Endothelial cell (in vitro differentiated cells): ENCODE measurements around the gene PPP4R2. TPM values are rescaled to one million over a fixed set of nuclear protein-coding genes. Genes with fewer than 3 reads are reported as not detected.

ENCODE experiments used
- DNase-seq: peaks from one replicate; pipeline ENCODE4 v3.0.0; 2021; ENCODE audit warnings: low spot score
- H3K27ac Mint-ChIP-seq: one replicate; pipeline ENCODE4 v1.8.0; 2021; ENCODE audit warnings: mixed read lengths, inconsistent platforms; ENCODE audit not compliant: unreplicated experiment
- H3K27me3 Mint-ChIP-seq: one replicate; pipeline ENCODE4 v1.8.0; 2021; ENCODE audit warnings: mild to moderate bottlenecking, moderate library complexity, mixed read lengths, inconsistent platforms; ENCODE audit not compliant: unreplicated experiment
- H3K36me3 Mint-ChIP-seq: one replicate; pipeline ENCODE4 v1.8.0; 2021; ENCODE audit warnings: mild to moderate bottlenecking, low read depth, mixed read lengths, inconsistent platforms; ENCODE audit not compliant: unreplicated experiment
- H3K4me1 Mint-ChIP-seq: one replicate; pipeline ENCODE4 v1.8.0; 2021; ENCODE audit warnings: mild to moderate bottlenecking, mixed read lengths, inconsistent platforms; ENCODE audit not compliant: unreplicated experiment
- H3K4me3 Mint-ChIP-seq: one replicate; pipeline ENCODE4 v1.8.0; 2021; ENCODE audit warnings: mild to moderate bottlenecking, mixed read lengths, inconsistent platforms; ENCODE audit not compliant: unreplicated experiment
- H3K9me3 Mint-ChIP-seq: one replicate; pipeline ENCODE4 v1.8.0; 2021; ENCODE audit warnings: mixed read lengths, inconsistent platforms; ENCODE audit not compliant: unreplicated experiment
- CTCF ChIP-seq: fragments of 200-600 bp; sonication (generic); IDR thresholded peaks from one replicate; pipeline ENCODE4 v1.5.0; 2021; ENCODE audit warnings: antibody characterized with exemption; ENCODE audit not compliant: unreplicated experiment
- total RNA-seq: library from RNA; stranded (reverse); fragmentation: NEBNext Ultra II Directional; extraction: Animal tissue kit (Norgen Biotek cat#: 25700); gene quantifications from one replicate; pipeline ENCODE4 v1.2.1, GENCODE V29; 2021; ENCODE audit not compliant: unreplicated experiment

Gene PPP4R2
- total RNA-seq, 1 donor from 2014 or later = 100.0 TPM

DNA sequence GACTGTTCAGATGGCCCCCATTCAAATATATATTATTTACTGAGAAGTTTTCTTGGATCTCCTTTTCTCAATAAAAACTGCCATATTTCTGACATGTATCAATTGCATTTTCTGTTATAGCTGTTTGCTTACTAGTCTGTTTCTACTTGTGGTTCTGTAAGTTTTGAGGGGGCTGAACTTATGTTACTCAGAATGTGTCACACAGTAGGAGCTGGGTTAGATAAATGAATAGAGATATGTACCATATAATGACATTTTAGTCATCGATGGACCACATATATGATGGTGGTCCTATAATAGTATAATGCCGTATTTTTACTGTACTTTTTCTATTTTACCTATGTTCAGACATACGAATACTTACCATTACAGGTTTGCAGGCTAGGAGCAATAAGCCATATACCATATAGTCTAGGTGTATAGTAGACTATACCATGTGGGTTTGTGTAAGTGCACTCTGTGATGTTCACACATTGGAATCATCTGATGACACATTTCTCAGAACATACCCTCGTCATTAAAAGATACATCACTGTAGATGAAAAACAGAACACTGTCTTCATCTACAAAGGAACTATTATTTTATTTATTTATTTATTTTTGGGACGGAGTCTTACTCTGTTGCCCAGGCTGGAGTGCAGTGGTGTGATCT, 22.3 kb downstream of the PPP4R2 start:
- no peak for DNase-seq
- Mint-ChIP-seq H3K27me3 (no peaks in the 10 kb centered on the region), H3K9me3 (no peaks in the 10 kb centered on the region), H3K4me3 (no peak overlapping the region), H3K4me1 (peaks cover 4% of the 10 kb centered on the region), H3K36me3 (no peaks in the 10 kb centered on the region), H3K27ac (no peak overlapping the region)
- no peak for TF ChIP-seq CTCF

- H3K27me3 Mint-ChIP-seq = no peaks in the 10 kb centered on the region
- no peak for DNase-seq
- no peak for TF ChIP-seq CTCF
- no peaks in the 10 kb centered on the region for H3K36me3 Mint-ChIP-seq
- H3K4me3 Mint-ChIP-seq = no peak overlapping the region
- no peaks in the 10 kb centered on the region for H3K9me3 Mint-ChIP-seq
- peaks cover 19% of the 10 kb centered on the region for H3K4me1 Mint-ChIP-seq
- peak overlapping the region; percentile 24 for H3K27ac Mint-ChIP-seq
Measured at GRCh38 chr3:73021301-73021835, 24.8 kb downstream of the PPP4R2 start.

GRCh38 chr3:73024836-73025235, 28.2 kb downstream of the PPP4R2 start:
- peaks cover 22% of the 10 kb centered on the region for H3K4me1 Mint-ChIP-seq
- no peak for DNase-seq
- no peak for TF ChIP-seq CTCF
- H3K36me3 Mint-ChIP-seq = no peaks in the 10 kb centered on the region
- H3K4me3 Mint-ChIP-seq = no peak overlapping the region
- H3K9me3 Mint-ChIP-seq = no peaks in the 10 kb centered on the region
- H3K27me3 Mint-ChIP-seq = no peaks in the 10 kb centered on the region
- no peak overlapping the region for H3K27ac Mint-ChIP-seq

DNA sequence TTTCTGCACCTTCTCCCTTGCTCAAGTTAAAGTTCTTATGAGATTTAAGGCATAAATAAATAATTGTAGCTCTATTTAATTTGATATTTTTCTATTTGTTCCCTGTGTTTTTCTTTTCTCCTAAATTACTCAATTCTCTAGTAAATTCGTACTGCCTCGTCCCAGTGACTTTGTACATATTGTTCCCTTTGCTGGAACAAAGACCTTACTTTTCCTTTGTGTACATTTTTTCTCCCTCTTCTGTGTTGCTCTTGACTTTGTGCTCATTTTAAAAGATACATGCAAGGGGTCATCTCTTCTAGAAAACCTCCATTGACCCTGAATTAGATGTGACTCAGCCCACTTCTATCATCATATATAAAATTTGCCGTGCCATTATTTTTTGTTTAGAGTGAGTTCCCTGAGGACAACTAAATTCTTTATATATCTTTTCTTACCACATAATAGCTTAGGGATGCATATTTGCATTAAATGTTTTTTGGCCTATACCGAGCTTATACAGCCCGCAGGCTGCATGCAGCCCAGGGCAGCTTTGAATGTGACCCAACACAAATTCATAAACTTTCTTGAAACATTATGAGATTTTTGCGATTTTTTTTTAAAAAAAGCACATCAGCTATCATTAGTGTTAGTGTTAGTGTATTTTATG, 29.6 kb downstream of the PPP4R2 start:
- Mint-ChIP-seq H3K27me3 (no peaks in the 10 kb centered on the region), H3K9me3 (no peaks in the 10 kb centered on the region), H3K36me3 (no peaks in the 10 kb centered on the region), H3K4me1 (peaks cover 18% of the 10 kb centered on the region), H3K27ac (no peak overlapping the region), H3K4me3 (no peak overlapping the region)
- DNase-seq = no peak
- no peak for TF ChIP-seq CTCF

DNA sequence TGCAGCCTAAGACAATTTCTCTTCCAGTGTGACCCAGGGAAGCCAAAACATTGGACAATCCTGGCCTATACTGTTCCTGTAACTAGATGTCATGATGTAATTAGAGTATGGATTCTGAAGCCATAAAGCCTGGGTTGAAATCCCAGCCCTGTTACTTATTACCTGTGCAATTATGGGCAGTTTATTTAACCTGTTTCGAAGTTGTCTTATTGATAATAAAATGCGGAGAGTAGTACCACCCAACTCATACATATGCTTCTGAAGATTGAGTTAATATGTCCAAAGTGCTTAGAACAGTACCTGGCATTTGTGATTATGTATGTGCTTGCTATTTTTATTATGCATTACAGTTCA, 30.1 kb downstream of the PPP4R2 start:
- Mint-ChIP-seq H3K9me3 (no peaks in the 10 kb centered on the region), H3K4me1 (peaks cover 18% of the 10 kb centered on the region), H3K4me3 (no peak overlapping the region), H3K36me3 (no peaks in the 10 kb centered on the region), H3K27ac (no peak overlapping the region), H3K27me3 (no peaks in the 10 kb centered on the region)
- DNase-seq = no peak
- no peak for TF ChIP-seq CTCF
